Non-pigmented ciliary epithelial cell (primary cell): ENCODE data around the gene TMEM131.
"Not testable (repeated sequence)": the region's sequence is repeated elsewhere in the genome, so short reads cannot be mapped to it uniquely, and the experiment has no call there.

Experiments
- DNase-seq: peaks from one replicate; pipeline ENCODE4 v3.0.0-alpha.2; 2010; ENCODE audit warnings: low read depth

The TMEM131 gene

DNA sequence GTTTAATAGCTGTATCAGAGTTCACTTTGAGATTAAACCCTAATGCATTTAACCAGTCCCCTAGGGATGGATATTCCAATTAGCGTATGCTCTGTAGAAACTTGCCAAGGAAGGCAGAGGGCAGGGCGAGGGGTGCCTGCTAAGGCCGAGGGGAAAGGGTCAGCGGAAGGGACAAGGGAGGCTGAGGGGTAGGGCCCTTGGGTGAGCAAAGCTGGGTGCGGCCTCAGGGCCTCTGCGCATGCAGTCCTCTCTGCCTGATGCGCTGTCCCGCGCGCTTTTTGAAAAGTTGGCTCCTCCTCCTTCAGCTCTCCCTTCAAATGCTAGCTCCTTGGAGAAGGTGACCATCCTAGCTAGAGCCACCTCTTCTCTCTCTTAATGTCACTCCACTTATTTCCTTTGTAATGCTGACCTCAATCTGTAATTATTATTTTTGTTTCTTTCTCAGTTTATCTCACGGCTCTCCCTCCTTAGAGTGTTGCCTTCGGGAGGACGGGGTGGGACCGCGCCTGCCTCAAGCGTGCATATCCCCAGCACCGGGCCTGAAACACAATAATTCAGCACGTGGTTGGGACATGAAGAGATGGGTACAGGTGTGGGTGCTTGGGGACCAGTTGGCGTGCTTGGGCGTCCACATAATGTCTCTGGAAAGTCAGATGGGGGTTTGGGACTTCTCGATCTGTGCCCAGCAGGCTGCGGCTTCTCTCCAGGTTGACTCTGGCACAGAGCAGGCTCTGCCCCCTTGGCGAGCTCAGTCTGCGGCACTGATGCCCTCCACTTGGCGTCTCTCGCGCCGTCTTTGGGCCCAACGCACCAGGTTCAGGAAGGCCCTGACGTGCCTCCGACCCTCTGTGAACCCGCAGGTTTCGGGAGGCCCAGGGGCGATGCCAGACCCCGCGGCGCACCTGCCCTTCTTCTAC lies 272.3 kb downstream of the TMEM131 start:
- no peak for DNase-seq

DNA sequence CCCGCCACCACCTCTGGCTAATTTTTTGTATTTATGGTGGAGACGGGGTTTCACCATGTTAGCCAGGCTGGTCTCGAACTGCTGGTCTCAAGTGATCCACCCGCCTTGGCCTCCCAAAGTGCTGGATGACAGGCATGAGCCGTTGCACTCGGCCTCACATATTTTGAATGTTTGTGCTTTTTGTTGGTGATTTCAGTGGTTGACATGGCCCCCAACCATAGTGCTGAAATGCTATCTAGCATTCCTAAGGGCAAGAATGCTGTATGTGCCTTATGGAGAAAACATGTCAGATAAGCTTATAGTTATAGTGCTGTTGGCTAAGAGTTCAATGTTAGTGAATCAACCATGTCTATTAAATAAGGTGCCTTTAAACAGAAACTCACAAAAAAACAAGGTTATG lies 273.5 kb downstream of the TMEM131 start:
- no peak for DNase-seq

DNA sequence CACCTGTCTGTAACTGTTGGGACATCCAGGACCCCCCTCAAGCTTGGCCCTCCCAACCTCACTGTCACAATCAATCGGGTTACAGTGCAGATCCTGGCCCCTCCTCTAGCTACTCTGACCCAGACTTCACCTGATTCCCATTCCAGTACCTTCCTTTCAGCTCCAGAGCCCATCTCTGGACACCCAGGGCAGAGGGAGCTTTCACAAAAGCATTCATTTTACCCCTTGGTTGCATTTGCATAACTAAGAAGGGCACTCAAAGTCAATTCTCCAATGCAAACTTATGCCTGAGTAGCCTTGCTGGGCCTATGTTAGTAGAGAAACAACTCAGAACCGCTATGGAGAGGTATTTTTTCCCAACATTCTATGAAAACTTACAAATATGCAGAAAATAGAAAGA lies 275.0 kb downstream of the TMEM131 start:
- no peak for DNase-seq

DNA sequence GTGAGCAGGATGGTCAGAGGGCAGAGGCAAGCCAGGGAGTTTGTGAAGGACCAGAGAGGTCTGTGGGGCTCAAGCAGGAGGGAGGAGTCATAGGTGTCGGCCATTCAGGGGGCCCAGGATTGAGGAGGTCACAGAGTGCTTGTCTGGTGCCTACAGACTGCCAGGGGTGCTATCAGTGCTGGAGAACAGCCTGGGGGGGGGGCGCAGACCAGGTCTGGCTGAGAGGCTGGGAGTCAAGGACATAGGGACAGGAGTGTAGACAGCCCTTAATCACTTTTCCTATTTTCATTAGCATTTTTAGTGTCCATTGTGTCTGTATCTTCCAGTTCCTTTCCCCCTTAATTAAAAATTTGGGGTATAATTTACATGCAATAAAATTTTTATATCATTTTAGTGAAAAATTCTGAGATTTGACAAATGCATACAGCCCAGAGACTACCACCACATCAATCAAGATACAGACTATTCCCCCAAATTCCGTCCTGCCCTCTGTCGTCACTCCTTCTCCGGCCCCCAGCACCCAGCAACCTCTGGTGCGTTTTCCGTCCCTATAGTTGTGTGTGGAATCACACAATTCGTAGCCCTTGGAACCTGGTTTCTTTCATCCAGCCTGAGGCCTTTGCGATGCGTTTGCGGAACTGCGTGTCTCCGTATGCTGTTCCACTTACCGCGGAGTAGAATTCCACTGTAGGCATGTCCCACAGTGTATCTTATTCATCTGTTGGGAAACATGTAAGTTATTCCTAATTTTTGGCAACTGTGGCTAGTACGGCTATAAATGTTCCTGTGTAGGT lies 276.2 kb downstream of the TMEM131 start:
- DNase-seq: no peak

DNA sequence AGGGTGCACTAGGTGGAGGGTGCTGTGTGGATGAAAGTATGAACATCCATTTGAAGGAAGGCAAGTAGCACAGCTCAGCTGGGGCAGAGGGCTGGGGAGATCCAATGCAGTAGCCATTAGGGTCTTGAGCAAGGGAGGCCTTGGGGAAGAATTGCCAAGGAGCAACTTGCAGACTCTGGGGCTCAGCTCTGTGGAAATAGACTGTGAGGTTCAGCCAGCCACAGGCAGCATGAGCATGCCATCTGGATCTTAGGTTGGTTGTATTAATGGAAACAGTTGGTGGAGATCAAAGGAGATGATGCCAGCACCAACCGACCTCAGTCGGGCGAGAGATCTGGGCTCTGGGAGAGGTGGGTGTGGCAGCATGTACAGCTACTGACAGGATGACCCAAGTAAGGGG lies 276.8 kb downstream of the TMEM131 start:
- no peak for DNase-seq

DNA sequence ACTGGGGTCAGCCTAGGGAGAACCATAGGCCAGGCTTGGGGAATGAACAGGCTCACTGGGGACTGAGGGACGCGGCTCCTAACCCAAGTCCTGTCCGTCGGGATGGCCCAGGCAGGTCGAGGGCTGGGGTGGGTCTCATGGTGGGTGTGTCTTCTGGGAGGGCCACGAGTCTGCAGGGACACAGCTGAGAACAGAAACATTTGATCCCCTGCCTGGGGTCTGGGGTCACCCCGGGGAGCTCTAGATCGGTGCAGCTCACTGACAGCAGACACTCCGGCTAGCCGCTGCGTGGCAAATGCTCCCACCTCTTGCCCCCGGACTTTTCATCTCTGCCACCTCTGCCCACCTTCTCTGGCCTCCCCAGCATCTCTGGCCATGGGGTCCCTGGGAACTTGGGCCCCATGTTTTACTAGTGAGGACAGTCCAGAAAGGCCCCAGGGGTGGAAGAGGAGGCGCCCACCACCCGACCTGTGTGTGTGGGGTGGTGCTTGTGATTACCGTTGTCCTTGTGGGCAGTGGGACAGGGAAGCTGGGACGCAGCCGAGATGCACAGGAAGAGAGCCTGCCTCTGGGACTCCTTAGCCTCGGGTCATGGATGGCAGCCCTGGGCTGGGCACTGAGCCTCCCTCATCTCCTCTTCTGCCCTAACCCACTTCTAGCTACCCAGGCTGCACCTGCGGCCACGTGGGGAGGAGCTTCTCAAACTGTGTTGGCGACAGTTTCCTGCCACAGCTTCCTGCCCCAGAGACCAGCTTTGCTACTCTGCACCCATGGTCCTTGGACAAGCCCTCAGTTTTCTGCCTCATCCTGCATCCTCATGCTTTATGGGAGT lies 277.5 kb downstream of the TMEM131 start:
- DNase-seq: no peak

DNA sequence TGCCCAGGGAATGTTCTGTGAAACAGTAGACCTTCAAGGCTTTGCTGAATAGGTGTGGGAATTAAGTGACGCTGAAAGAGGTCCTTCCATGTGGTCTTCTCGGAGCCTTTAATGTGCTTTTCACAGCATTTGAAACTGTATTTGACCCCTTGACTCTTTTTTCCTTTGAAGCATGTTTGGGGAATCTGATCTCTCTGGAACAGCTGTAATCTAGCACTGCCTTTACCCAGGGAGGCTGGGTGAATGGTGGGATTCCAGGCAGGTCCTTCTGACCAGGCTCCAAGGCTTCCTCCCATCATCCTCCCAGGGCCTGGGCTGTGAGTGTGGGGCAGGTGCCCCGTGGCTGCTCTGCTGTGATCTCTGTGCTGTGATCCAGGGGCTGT lies 278.1 kb downstream of the TMEM131 start:
- DNase-seq: no peak

DNA sequence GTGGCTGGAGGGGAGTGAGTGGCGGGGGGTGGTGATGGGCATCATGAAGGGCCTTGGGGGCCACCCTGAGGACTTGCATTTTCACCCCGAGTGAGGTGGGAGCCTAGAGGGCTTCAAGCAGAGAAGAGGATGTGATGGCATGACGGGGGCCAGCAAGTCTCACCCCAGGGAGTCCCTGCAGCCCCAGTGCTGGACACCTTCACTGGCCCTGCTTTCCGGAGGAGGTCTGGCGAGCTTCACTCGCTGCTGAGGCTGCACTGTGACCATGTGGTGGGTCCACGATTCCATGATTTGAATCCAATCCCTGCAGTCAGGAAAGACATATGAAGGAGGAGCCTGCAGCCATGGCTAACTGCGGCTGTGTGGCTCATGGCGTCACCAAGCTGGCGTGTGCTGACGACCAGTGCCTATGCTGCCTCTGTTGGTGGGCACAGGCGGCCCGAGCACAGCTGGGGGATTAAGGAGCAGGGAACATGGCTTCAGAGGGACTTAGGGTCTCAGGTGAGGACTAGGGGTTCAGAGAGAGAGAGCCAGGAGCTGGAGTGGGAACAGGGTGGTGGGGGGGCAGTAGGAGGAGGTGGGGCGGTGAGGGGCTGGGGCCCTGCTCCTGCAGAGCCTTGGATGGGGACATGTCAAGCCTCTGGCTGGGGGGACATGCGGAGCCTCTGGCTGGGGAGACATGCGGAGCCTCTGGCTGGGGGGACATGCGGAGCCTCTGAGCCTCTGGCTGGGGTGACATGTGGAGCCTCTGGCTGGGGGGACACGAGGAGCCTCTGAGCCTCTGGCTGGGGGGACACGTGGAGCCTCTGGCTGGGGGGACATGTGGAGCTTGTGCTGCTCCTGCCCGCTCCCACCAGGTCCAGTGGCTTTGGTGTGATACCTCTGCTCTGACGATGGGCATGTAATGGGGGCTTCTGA lies 278.8 kb downstream of the TMEM131 start:
- no peak for DNase-seq

DNA sequence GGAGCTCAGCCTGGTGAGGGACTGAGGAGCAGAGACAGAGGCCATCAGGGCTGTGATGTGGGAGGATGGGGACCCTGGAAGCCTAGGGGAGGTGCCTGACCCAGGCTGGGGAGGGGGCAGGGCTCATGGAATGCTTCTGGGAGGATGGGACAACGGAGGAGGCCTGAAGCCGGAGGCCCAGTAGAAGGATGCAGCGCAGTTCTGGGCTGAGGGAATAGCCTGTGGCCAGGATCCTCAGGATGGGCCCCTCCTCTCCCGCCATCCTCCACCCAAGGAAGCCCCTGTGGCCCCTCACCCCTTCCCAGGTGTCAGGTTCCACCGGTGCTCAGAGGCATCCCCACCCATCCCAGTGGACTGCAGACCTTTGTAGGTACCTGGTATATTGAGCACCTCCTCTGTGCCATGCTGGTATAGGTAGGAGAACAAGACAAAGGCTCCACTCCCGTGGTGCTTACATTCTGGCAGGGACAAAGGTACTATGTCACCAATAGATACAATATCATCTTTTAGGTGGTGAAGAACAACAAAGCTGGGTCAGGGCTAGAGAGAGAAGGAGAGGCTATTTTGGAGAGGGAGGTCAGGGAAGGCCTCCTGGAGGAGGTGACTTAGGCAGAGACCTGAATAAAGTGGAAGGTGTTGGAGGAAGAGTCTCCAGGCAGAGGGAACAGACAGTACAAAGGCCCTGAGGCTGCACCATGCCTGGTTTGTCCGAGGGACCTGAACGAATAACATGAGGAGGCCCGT lies 279.6 kb downstream of the TMEM131 start:
- DNase-seq: no peak

DNA sequence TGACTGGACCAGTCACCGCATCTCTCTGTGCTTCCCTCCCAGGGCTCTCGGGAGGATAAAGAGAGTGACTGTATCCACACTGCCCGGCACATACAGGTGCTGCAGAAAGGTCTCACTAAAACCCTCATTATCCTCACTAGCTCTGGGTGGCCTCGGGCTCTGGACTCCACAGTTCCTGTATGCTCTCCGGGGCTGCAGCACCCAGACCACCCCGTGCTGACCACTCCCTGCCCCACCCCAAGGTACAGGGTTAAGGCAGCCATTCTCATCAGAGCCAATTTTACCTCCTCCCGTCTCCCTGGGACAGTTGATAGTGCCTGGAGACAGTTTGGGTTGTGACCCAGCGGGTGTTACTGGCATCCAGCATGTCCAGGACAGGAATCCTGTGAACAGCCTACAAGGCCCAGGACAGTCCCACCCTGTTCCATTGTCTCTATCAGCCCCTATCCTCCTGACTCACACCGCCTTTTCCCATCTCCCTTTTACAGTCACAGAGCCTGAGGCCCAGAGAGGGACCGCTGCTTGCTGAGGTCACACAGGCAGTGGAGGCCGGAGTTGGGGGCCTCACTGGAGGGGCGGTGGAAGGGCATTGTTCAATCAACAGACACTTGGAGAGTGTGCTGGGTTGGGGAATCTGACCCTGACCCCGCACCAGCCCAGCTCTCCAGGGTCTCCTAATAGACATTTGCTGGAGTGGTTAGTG lies 280.6 kb downstream of the TMEM131 start:
- DNase-seq: no peak

DNA sequence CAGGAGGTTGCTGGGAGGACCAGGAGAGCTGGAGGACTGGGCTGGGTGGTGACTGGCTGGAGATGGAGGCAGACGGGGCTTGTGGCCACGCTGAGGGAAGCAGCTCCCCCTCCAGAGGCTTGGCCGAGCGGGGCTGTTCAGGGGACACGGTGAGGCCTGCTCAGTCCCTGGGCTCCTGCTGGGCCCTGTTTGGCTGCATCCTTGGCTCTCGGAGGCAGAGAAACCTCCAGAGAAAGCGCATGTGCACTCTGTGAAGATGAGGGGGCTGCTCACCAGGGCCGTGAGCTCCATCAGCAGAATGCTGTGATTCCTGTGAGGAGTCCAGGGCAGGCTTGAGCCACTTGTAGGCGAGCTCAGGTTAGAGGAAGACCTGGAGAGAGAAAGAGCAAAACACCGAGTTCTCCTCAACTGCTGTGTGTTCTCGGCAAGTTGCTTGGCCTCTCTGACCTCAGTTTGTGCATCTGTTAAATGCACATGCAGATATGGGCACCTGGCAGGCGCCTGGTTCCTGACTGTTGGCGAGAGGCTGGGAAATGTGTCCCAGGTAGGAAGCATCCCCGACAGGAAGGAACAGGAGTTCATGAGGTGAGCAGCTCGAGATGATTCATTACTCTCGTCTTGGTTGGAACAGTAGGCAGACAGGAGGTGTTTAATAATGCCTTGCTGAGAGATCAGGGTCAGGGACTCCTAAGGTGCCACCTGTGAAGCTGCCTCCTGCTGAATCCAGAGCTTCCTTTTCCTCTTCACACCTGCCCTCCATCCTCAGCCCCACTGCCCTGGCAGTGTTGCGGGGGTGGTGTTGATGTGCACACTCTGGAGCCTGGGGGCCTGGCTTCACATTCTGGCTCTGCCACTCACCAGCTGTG lies 281.4 kb downstream of the TMEM131 start:
- no peak for DNase-seq

DNA sequence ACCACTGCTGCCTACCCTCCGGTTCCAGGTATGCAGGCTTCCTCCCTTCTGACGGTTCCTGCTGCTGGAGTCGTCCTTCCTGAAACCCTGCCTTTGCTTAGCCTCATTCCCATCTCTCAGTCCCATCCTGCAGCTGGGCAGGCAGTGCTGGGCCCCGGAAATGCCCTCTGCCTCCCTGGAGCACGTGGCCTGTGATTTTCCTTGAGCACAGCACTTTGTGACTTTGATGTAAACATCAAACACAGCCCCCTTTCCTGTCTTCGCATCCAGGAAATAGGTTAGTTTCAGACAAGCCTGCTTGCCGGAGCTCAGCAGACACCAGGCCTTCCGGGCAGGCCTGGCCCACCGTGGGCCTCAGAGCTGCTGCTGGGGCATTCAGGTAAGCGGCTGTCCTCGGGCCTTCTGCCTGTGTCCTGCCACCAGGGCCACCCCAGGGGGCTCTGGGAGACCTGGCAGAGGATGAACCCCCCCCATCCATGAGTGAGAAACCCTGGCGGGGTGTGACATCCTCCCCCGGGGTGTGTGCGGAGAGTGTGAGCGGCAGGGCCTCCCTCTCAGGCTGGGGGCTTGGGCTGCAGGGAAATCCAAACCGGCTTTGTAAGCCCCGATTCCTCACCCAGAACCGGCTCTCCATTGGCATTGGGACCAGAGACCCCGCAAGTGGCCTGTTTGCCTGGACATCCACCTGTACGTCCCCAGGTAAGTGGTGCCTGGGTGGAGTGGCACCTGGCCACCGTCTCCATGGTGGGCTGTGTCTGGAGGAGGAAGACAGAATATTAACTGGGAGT lies 282.3 kb downstream of the TMEM131 start, which contains the start of gene ZAP70:
TSS of gene ZAP70 (plus strand) at position 281 of the 788 bp plus-strand sequence. CDS start 10,461 bp downstream, outside the sequence.
- no peak for DNase-seq

DNA sequence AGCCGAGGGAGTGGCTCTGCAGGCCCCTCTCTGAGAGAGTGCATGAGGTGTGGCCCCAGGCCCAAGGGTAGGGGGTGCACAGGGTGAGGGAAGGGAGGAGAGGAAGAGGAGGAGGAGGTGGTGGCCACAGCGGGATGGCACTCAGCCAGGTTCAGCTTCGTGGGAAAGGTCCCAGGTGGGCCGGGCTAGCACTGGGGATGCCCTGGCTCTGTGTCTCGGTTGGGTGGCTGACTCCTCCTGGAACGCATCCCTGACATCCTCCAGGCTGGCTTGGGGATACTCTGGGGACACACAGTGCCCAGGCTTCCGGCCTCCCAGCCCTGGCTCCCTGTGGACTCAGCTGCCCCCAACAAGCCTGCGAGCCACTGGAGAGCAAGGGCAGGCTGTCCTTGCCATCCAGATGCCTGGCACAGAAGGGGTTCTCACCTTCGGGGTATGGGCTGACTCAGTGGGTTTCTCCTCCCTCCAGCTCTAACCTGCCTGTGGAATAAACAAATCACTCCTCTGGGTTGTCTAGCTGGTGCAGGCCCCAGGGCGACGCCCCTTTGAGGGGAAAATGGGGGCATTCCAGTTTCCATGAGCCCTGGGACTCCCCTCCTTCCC lies 283.0 kb downstream of the TMEM131 start:
- no peak for DNase-seq

DNA sequence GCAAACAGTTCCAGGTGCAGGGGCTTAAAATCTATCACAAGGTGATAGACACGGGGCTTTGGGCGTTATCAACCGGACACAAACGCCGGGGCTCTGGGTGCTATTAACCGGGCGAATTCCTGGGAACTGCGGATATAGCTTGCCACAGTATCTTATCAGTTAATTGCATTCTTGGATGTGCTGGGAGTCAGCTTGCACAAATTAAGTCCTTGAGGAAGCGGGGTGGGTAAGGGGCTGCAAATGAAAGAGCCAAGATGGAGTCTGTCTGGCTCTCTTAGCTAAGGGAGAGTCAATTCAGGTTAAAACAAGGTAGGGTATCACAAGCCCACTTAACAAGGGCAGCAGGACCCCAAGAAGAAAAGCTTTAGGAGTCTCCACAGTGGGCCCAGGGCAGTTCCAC lies 283.6 kb downstream of the TMEM131 start:
- not testable (repeated sequence) for DNase-seq

DNA sequence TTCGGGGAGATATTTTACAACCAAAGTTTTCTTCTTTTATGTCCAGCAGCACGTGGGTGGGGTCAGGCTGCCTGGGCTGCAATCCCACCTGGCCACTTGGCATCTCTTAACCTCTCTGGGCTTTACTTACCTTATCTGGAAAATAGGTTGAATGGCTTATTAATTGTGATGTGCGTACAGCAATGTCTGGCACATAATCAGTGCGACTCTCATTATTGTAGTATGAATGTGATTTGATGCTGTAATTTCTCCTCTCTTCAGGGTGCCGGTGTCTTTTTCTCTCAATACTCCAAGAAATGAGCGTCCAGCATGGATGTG lies 284.4 kb downstream of the TMEM131 start:
- no peak for DNase-seq

DNA sequence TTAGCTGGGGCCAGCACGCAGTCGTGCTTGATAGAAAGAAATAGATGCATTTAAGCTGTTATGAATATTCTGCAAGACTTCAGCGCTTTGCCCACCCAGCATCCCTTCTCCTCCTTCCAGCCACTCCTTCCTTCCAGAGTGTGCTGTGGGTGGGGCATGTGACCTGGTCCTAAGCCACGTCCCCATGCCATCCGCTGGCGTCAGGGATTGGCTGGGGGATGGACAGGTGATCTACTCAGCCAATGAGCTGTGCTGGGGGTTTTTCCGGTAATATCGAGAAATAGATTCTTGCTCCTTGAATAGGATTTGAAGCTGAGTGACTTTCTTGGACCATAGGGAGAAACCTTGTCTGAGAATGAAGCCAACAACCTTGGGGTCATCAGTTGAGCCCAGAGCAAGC lies 287.1 kb downstream of the TMEM131 start:
- no peak for DNase-seq

DNA sequence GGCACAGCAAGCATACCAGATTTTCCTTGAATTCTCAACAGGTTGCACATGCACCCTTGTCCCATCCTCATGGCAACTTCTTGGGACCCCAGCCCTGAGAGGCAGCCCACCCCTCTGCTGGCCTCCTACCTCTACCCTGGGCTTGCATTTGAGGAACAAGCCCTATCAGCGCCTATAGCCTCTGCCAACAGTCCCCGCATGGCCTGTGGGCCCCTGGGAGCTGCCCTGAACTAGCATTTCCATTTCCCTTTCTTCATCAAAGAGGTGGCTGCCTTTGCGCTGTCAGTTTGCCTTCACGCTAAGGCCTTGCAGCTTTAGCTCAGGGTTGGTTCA lies 287.7 kb downstream of the TMEM131 start:
- no peak for DNase-seq
